CD4-positive, alpha-beta memory T cell (primary cell): ENCODE data around the gene BORCS6. TPM values are rescaled to one million over a fixed set of nuclear protein-coding genes. Genes with fewer than 3 reads are reported as not detected.

ENCODE experiments used
- CTCF ChIA-PET: fragments of 350-600 bp; sonication (Branson Sonifier 250); formaldehyde crosslinking; loops from one replicate; lab custom pipeline; 2021; ENCODE audit warnings: inconsistent platforms; ENCODE audit not compliant: partially characterized antibody; lab: Charles Lee
- POLR2A ChIA-PET: fragments of 350-600 bp; sonication (Branson Sonifier 250); formaldehyde crosslinking; loops from one replicate; lab custom pipeline; 2021; ENCODE audit not compliant: partially characterized antibody; lab: Charles Lee
- DNase-seq, 5 donors: peaks; one replicate each; pipeline versions ENCODE4 v3.0.0 to v3.0.0-alpha.2; 2020 to 2022; ENCODE audit warnings: mixed read lengths in 1 of 5
- H3K27ac ChIP-seq: one replicate; pipeline ENCODE4 v1.7.0; 2013; ENCODE audit warnings: low read depth, low read length
- H3K27me3 ChIP-seq: 2 replicates; pipeline ENCODE4 v1.7.0; 2013; ENCODE audit warnings: mild to moderate bottlenecking, low read length, moderate library complexity; ENCODE audit not compliant: insufficient read depth
- H3K36me3 ChIP-seq: 2 replicates; pipeline ENCODE4 v1.7.0; 2013; ENCODE audit warnings: mild to moderate bottlenecking, low read length, moderate library complexity; ENCODE audit not compliant: insufficient read depth
- H3K4me1 ChIP-seq: 2 replicates; pipeline ENCODE4 v1.7.0; 2013; ENCODE audit warnings: mild to moderate bottlenecking, low read length, moderate library complexity; ENCODE audit not compliant: insufficient read depth
- H3K4me3 ChIP-seq, 2 donors: one replicate each; pipeline ENCODE4 v1.7.0; 2013; ENCODE audit warnings: low read length in 2 of 2, mild to moderate bottlenecking in 1 of 2
- H3K9me3 ChIP-seq, 2 donors: one replicate each; pipeline ENCODE4 v1.7.0; 2013; ENCODE audit warnings: low read length in 2 of 2, control low read depth in 1 of 2; ENCODE audit not compliant: control insufficient read depth in 1 of 2
- H3K27ac Mint-ChIP-seq, 7 donors: one replicate each; pipeline ENCODE4 v1.8.0; 2020 to 2021; ENCODE audit warnings: mixed read lengths in 7 of 7, mild to moderate bottlenecking in 6 of 7, inconsistent platforms in 3 of 7, moderate library complexity in 3 of 7
- H3K27me3 Mint-ChIP-seq, 2 donors: one replicate each; pipeline ENCODE4 v1.8.0; 2020 to 2021; ENCODE audit warnings: mixed read lengths in 2 of 2
- H3K36me3 Mint-ChIP-seq, 2 donors: one replicate each; pipeline ENCODE4 v1.8.0; 2020 to 2021; ENCODE audit warnings: mixed read lengths in 2 of 2, inconsistent platforms in 1 of 2, mild to moderate bottlenecking in 1 of 2
- H3K4me1 Mint-ChIP-seq, 4 donors: one replicate each; pipeline ENCODE4 v1.8.0; 2020 to 2021; ENCODE audit warnings: mixed read lengths in 4 of 4, mild to moderate bottlenecking in 1 of 4
- H3K4me3 Mint-ChIP-seq, 8 donors: one replicate each; pipeline ENCODE4 v1.8.0; 2020 to 2021; ENCODE audit warnings: mixed read lengths in 8 of 8, mild to moderate bottlenecking in 7 of 8, moderate library complexity in 6 of 8, inconsistent platforms in 3 of 8
- H3K9me3 Mint-ChIP-seq, 8 donors: one replicate each; pipeline ENCODE4 v1.8.0; 2020 to 2021; ENCODE audit warnings: mixed read lengths in 8 of 8, mild to moderate bottlenecking in 5 of 8, inconsistent platforms in 3 of 8, moderate library complexity in 1 of 8
- intact Hi-C: fragments of 100-400 bp; cut with micrococcal nuclease; formaldehyde crosslinking; loops from one replicate; pipeline ENCODE4 v1.15.1; 2023
- microRNA-seq: library from miRNA; unstranded; fragments of <30 nt; microRNA quantifications from one replicate; pipeline ENCODE4 v1.2.0, GENCODE V29; 2021; ENCODE audit warnings: borderline replicate concordance, borderline number of aligned reads, borderline microRNAs expressed, mixed read lengths
- polyA plus RNA-seq, 2 donors: library from polyadenylated mRNA; unstranded; fragments of 300-500 nt; fragmentation: Illumina TruSeq; gene quantifications; one replicate each; pipeline ENCODE4 v1.2.3, GENCODE V29; 2021
- total RNA-seq, 2 experiments: library from RNA; stranded (reverse); gene quantifications; one replicate each; pipeline ENCODE4 v1.2.3, GENCODE V29; 2021

BORCS6 gene
- total and polyA plus RNA-seq, 4 experiments from 2014 or later, result 13.3 to 21.9 (median 19.3) TPM

GRCh38 chr17:8138374-8138671 is 51.7 kb downstream of the BORCS6 start:
- no peaks in the 10 kb centered on the region for H3K9me3 ChIP-seq
- Mint-ChIP-seq H3K27ac (no peak overlapping the region), H3K27me3 (no peaks in the 10 kb centered on the region), H3K4me3 (no peak overlapping the region), H3K9me3 (peaks cover 0 to 5% (median 0%) of the 10 kb centered on the region in 8 donors), H3K4me1 (peaks cover 0 to 8% (median 3%) of the 10 kb centered on the region in 4 donors), H3K36me3 (peaks cover 12 to 22% of the 10 kb centered on the region in 2 donors)
- peak overlapping the region; percentile 78 for H3K27ac ChIP-seq
- no peaks in the 10 kb centered on the region for H3K27me3 ChIP-seq
- DNase-seq, result no peak
- H3K4me3 ChIP-seq, result peak overlapping the region; percentile 43 to 60
- peaks cover 31% of the 10 kb centered on the region for H3K36me3 ChIP-seq
- ChIA-PET CTCF (interaction anchor here (0.7 to 6.2 kb wide), 31 partner anchors 10 to 238 kb away, joined by 3 to 93 read pairs (median 8); partner anchors contain the start of genes ALOXE3, AURKB, BORCS6 and CTC1), POLR2A (interaction anchor here (0.8 to 9.5 kb wide), 18 partner anchors 9 to 734 kb away, joined by 3 to 237 read pairs (median 14); partner anchors contain the start of genes ALOXE3, AURKB, BORCS6 and CTC1)
- intact Hi-C loops, result loop anchor here (1.0 to 5.0 kb wide), 8 partner anchors 13 to 239 kb away; partner anchors contain the start of gene KRABD2
- peaks cover 20% of the 10 kb centered on the region for H3K4me1 ChIP-seq

Small RNAs within 50 kb of the gene (microRNA-seq; reads per million reads assigned to microRNA genes)
- gene MIR4521, result 30.9 reads per million, percentile 54 among the genes with 10 or more reads in this experiment
- gene MIR6883, result not detected

Other genes starting within 250 kb of the BORCS6 start
- not detected for gene GUCY2D, start 187.6 kb downstream of the BORCS6 start, total RNA-seq
- under 1 TPM; 0.18 TPM for gene GUCY2D, start 187.6 kb downstream of the BORCS6 start, polyA plus RNA-seq
- gene ALOX15B, start 151.1 kb downstream of the BORCS6 start, total RNA-seq, result under 1 TPM in 1 of 2 experiments, not detected in 1; 0.15 TPM
- not detected for gene ALOX15B, start 151.1 kb downstream of the BORCS6 start, polyA plus RNA-seq
- gene ALOX12B, start 102.5 kb downstream of the BORCS6 start, total RNA-seq, result under 1 TPM in 1 of 2 experiments, not detected in 1; 0.44 TPM
- under 1 TPM in 1 of 2 donors, not detected in 1; 0.79 TPM for gene ALOX12B, start 102.5 kb downstream of the BORCS6 start, polyA plus RNA-seq
- gene ALOXE3, start 71.7 kb downstream of the BORCS6 start, total RNA-seq, result under 1 TPM; 0.32 to 0.33 TPM
- under 1 TPM in 1 of 2 donors, not detected in 1; 0.20 TPM for gene ALOXE3, start 71.7 kb downstream of the BORCS6 start, polyA plus RNA-seq
- gene HES7, start 66.1 kb downstream of the BORCS6 start, total RNA-seq, result not detected
- gene HES7, start 66.1 kb downstream of the BORCS6 start, polyA plus RNA-seq, result not detected
- 10 to 100 TPM; 78.9 to 79.4 TPM for gene PER1, start 37.8 kb downstream of the BORCS6 start, total RNA-seq
- gene PER1, start 37.8 kb downstream of the BORCS6 start, polyA plus RNA-seq, result 10 to 100 TPM in 1 of 2 donors, 1 to 10 TPM in 1; 3.7 to 18.6 TPM
- 100 to 1,000 TPM; 190 to 203 TPM for gene VAMP2, start 27.2 kb downstream of the BORCS6 start, total RNA-seq
- gene VAMP2, start 27.2 kb downstream of the BORCS6 start, polyA plus RNA-seq, result 100 to 1,000 TPM in 1 of 2 donors, 10 to 100 TPM in 1; 41.6 to 106 TPM
- 10 to 100 TPM; 25.0 to 25.3 TPM for gene TMEM107, start 13.8 kb downstream of the BORCS6 start, total RNA-seq
- gene TMEM107, start 13.8 kb downstream of the BORCS6 start, polyA plus RNA-seq, result 10 to 100 TPM; 42.4 to 43.7 TPM
- under 1 TPM; 0.67 to 0.83 TPM for gene AURKB, start 20.4 kb upstream of the BORCS6 start, total RNA-seq
- under 1 TPM in 1 of 2 donors, not detected in 1; 0.36 TPM for gene AURKB, start 20.4 kb upstream of the BORCS6 start, polyA plus RNA-seq
- 100 to 1,000 TPM; 310 to 317 TPM for gene CTC1, start 57.9 kb upstream of the BORCS6 start, total RNA-seq
- 10 to 100 TPM; 17.0 to 46.8 TPM for gene CTC1, start 57.9 kb upstream of the BORCS6 start, polyA plus RNA-seq
- 10 to 100 TPM; 23.0 to 29.1 TPM for gene PFAS, start 59.1 kb upstream of the BORCS6 start, total RNA-seq
- 10 to 100 TPM in 1 of 2 donors, 1 to 10 TPM in 1; 8.9 to 14.8 TPM for gene PFAS, start 59.1 kb upstream of the BORCS6 start, polyA plus RNA-seq
- 10 to 100 TPM; 39.7 to 42.8 TPM for gene RANGRF, start 98.5 kb upstream of the BORCS6 start, total RNA-seq
- 10 to 100 TPM; 77.5 to 96.2 TPM for gene RANGRF, start 98.5 kb upstream of the BORCS6 start, polyA plus RNA-seq
- 1 to 10 TPM; 7.3 to 8.4 TPM for gene SLC25A35, start 105.2 kb upstream of the BORCS6 start, total RNA-seq
- 1 to 10 TPM in 1 of 2 donors, under 1 TPM in 1; 0.86 to 1.1 TPM for gene SLC25A35, start 105.2 kb upstream of the BORCS6 start, polyA plus RNA-seq
- gene ARHGEF15, start 120.1 kb upstream of the BORCS6 start, total RNA-seq, result not detected
- gene ARHGEF15, start 120.1 kb upstream of the BORCS6 start, polyA plus RNA-seq, result not detected
- not detected for gene ODF4, start 149.7 kb upstream of the BORCS6 start, total RNA-seq
- not detected for gene ODF4, start 149.7 kb upstream of the BORCS6 start, polyA plus RNA-seq
- 1,000 to 10,000 TPM; 2,761 to 2,878 TPM for gene RPL26, start 193.0 kb upstream of the BORCS6 start, total RNA-seq
- 1,000 to 10,000 TPM; 1,274 to 1,731 TPM for gene RPL26, start 193.0 kb upstream of the BORCS6 start, polyA plus RNA-seq
- under 1 TPM; 0.15 to 0.17 TPM for gene RNF222, start 207.6 kb upstream of the BORCS6 start, total RNA-seq
- under 1 TPM; 0.08 to 0.14 TPM for gene RNF222, start 207.6 kb upstream of the BORCS6 start, polyA plus RNA-seq
- 100 to 1,000 TPM; 115 to 120 TPM for gene NDEL1, start 245.7 kb upstream of the BORCS6 start, total RNA-seq
- gene NDEL1, start 245.7 kb upstream of the BORCS6 start, polyA plus RNA-seq, result 10 to 100 TPM; 52.9 to 66.5 TPM